SJSA1 (cell line): ENCODE results near the gene NUDT21. TPM values are rescaled to one million over a fixed set of nuclear protein-coding genes. Genes with fewer than 3 reads are reported as not detected.

Experiments
- DNase-seq, 2 experiments: peaks; one replicate each; pipeline ENCODE4 v3.0.0-alpha.2; 2015 to 2020; ENCODE audit warnings: low spot score in 2 of 2, low read depth in 1 of 2
- H3K27ac ChIP-seq: fragments of 250-450 bp; sonication (Bioruptor Pico); 2 replicates; pipeline ENCODE4 v1.5.1; 2020; ENCODE audit warnings: mild to moderate bottlenecking, moderate library complexity
- H3K27me3 ChIP-seq: fragments of 250-450 bp; sonication (Bioruptor Pico); replicated peaks from 2 replicates; pipeline ENCODE4 v1.5.1; 2020; ENCODE audit warnings: mild to moderate bottlenecking, moderate library complexity
- H3K36me3 ChIP-seq: fragments of 250-450 bp; sonication (Bioruptor Pico); 2 replicates; pipeline ENCODE4 v1.5.1; 2020; ENCODE audit warnings: mild to moderate bottlenecking
- H3K4me1 ChIP-seq: fragments of 250-450 bp; sonication (Bioruptor Pico); replicated peaks from 2 replicates; pipeline ENCODE4 v1.6.1; 2021; ENCODE audit warnings: mild to moderate bottlenecking
- H3K4me3 ChIP-seq: fragments of 250-450 bp; sonication (Bioruptor Pico); 2 replicates; pipeline ENCODE4 v1.5.1; 2020; ENCODE audit warnings: mild to moderate bottlenecking
- H3K9me3 ChIP-seq: fragments of 250-450 bp; sonication (Bioruptor Pico); replicated peaks from 2 replicates; pipeline ENCODE4 v1.5.1; 2020; ENCODE audit warnings: mild to moderate bottlenecking
- total RNA-seq: library from RNA; depleted of rRNA; stranded (reverse); fragments of >200 nt; shearing (Covaris generic); gene quantifications from 2 replicates; pipeline ENCODE4 v1.2.3, GENCODE V29; 2014

The NUDT21 gene
- total RNA-seq, 1 experiment from 2014 or later = 132 TPM

DNA sequence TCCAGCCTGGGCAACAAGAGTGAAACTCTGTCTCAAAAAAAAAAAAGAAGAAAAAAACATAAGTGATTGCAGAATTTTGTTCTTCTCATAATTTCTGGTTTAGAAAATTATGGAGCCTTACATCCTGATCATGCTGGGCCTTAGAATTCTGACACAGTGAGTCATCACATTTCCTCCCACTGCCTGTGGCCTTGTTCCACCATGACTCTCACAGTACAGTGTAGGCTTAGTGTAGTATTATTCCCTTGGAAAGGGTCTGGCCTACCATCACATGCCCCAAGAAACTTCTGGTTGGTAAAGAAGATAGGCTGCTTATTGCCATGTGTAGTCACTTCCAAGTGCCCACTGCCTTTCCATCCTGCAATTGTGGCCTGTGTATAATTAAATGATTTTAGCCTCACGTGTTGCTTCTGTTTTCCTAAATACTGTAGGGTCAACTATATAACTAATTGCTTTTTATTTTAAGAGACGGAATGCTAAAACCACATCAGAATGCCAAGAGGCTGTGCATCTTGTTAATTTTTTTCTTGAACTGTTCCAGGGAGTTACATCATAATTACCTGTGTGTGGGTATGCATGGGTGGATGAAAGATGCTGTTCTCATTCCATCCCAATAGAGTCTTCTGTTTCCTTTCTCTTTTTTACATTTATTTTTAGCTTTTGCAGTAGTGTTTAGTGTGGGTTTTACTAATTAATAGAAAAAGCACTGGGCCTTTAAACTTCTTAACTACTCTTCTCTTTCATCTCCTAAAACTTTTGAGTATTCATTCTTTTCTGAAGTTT, 26.2 kb upstream of the NUDT21 start:
- Histone ChIP-seq H3K27me3 (no peaks in the 10 kb centered on the region), H3K4me1 (peaks cover 10% of the 10 kb centered on the region), H3K27ac (peak overlapping the region; percentile 55), H3K36me3 (peaks cover 69% of the 10 kb centered on the region), H3K9me3 (no peaks in the 10 kb centered on the region), H3K4me3 (no peak overlapping the region)
- peak; percentile 32 to 50 for DNase-seq

DNA sequence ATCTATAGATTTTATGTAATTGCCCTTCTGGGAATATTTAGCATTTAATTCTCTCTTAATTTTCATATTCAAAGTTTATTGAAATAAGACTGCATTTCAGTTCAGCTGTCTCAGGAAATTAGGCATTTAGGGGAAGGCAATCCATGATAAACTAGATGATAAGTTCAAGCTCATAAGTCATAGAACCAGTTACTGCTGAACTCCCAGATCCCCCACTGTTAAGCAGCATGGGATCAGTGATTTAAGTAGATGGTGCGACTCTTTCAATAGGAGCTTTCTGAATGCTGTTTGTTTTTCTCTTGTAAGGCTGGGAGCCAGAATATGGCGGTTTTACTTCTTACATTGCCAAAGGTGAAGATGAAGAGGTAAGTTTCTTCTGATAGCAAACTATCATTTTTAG, 24.1 kb upstream of the NUDT21 start:
- H3K27ac ChIP-seq = no peak overlapping the region

DNA sequence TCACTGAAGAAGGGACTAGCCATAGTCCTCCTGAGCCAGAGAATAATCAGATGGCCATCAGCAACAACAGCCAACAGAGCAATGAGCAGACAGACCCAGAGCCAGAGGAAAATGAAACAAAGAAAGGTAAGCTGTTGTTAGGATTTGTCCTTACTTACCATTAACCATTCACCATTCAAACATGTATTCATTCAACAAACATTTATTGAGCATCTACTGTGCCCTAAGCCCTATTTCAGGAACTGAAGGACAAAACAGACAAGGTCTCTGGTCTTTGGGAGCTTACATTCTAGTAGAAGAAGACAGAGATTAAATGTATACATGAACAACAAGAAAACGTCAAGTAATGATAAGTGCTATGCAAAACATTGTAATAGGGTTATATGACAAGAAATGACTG, 19.5 kb upstream of the NUDT21 start:
- H3K27ac ChIP-seq = no peak overlapping the region
- no peaks in the 10 kb centered on the region for H3K27me3 ChIP-seq
- H3K4me3 ChIP-seq = no peak overlapping the region
- no peak for DNase-seq
- H3K36me3 ChIP-seq = peaks cover 93% of the 10 kb centered on the region
- no peaks in the 10 kb centered on the region for H3K4me1 ChIP-seq
- H3K9me3 ChIP-seq = no peaks in the 10 kb centered on the region

More for the DNA sequence above, 24.1 kb upstream of the NUDT21 start:
- Histone ChIP-seq H3K4me1 (peaks cover 10% of the 10 kb centered on the region), H3K9me3 (no peaks in the 10 kb centered on the region), H3K4me3 (no peak overlapping the region), H3K36me3 (peaks cover 88% of the 10 kb centered on the region), H3K27me3 (no peaks in the 10 kb centered on the region)
- no peak for DNase-seq

DNA sequence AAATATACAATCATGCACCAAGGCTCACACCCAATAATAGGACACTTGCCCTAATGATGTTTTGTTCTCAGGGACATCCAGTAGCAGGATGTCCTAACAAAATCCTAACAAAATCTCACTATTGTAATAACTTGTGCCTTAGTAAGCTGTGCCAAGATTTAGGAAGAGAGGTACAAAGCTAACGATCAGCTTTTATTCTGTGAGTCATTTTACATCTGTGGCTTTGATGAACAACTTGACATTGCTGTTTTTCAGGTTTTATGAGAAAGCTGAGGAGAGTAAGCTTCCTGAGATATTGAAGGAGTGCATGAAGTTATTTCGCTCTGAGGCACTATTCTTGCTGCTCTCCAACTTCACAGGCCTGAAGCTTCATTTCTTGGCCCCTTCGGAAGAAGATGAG, 19.1 kb upstream of the NUDT21 start:
- H3K27ac ChIP-seq = no peak overlapping the region
- DNase-seq = no peak

DNA sequence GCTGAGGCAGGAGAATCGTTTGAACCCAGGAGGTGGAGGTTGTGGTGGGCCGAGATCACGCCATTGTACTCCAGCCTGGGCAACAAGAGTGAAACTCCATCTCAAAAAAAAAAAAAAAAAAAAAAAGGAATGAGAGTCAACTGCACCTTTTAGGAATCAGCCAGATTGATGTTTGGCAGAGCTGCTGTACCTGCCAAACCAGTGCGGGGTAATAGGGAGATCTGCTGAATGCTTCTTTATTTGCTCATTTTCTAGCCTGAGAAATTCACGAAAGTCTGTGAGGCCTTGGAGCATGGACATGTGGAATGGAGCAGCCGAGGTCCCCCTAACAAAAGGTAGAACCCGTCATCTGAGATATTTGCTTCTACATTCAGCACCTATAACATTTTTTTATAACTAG, 18.6 kb upstream of the NUDT21 start:
- no peaks in the 10 kb centered on the region for H3K27me3 ChIP-seq
- H3K9me3 ChIP-seq = no peaks in the 10 kb centered on the region
- no peak for DNase-seq
- H3K4me1 ChIP-seq = no peaks in the 10 kb centered on the region
- no peak overlapping the region for H3K27ac ChIP-seq
- no peak overlapping the region for H3K4me3 ChIP-seq
- H3K36me3 ChIP-seq = peaks cover 93% of the 10 kb centered on the region

More for the DNA sequence above, 19.1 kb upstream of the NUDT21 start:
- Histone ChIP-seq H3K4me1 (no peaks in the 10 kb centered on the region), H3K27me3 (no peaks in the 10 kb centered on the region), H3K9me3 (no peaks in the 10 kb centered on the region), H3K4me3 (no peak overlapping the region), H3K36me3 (peaks cover 93% of the 10 kb centered on the region)

DNA sequence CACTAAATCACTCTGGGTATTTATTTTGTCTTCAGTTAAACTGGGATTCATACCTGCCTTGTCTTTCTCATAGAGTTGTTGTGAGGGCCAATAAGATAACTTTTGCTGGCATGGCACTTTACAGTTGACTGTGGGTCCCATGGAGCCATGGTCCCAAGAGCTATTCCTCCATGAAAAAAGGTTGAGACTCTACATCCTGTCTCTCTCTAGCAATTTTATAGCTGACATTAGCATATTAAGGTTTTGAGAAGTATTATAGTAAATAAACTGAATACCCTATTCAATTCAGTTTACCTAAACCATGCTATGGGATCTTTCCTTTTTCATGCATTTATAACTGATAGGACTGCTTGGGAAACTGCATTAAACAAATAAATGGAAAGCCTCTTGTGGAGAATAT, 17.7 kb upstream of the NUDT21 start:
- Histone ChIP-seq H3K27me3 (no peaks in the 10 kb centered on the region), H3K36me3 (peaks cover 95% of the 10 kb centered on the region), H3K9me3 (no peaks in the 10 kb centered on the region), H3K27ac (no peak overlapping the region), H3K4me3 (no peak overlapping the region), H3K4me1 (no peaks in the 10 kb centered on the region)
- no peak for DNase-seq

DNA sequence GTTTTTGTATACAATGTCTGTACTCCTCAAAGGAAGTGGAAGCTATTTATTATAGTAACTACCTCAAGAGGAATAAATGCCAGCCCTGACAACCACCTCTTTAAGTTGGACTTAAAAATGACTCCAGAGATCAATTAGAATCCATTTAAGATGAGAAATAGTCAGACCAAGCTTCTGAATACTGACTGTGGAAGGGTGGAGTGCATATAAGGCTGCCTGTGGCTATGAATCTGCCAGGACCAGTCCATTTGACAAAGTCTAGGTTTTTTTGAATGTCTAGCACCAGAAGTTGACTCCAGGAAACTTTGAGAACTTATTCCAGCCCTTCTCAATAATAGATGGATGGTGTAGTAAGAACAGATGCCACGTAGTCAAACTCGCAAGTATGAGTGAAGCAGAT, 15.2 kb upstream of the NUDT21 start:
- DNase-seq = no peak
- no peak overlapping the region for H3K27ac ChIP-seq
- no peaks in the 10 kb centered on the region for H3K4me1 ChIP-seq
- H3K4me3 ChIP-seq = no peak overlapping the region
- H3K9me3 ChIP-seq = no peaks in the 10 kb centered on the region
- no peaks in the 10 kb centered on the region for H3K27me3 ChIP-seq
- H3K36me3 ChIP-seq = peaks cover 86% of the 10 kb centered on the region

DNA sequence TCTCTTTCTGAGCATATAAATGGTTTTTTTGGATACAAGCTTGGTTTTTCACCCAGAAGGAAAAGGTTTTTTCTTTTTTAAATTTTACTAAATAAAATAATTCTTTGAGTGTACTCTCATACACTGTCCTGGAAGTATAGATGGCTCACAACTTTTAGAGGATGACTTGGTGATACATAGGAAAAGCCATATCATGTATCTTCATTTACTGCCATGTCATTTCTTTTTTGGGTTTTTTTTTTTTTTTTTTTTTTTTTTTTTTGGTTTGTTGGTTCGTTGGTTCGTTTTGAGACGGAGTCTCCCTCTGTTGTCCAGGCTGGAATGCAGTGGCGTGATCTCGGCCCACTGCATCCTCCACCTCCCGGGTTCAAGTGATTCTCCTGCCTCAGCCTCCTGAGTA, 12.0 kb upstream of the NUDT21 start:
- peaks cover 83% of the 10 kb centered on the region for H3K36me3 ChIP-seq
- no peak overlapping the region for H3K27ac ChIP-seq
- no peaks in the 10 kb centered on the region for H3K4me1 ChIP-seq
- no peaks in the 10 kb centered on the region for H3K9me3 ChIP-seq
- no peak overlapping the region for H3K4me3 ChIP-seq
- no peaks in the 10 kb centered on the region for H3K27me3 ChIP-seq
- DNase-seq = no peak

DNA sequence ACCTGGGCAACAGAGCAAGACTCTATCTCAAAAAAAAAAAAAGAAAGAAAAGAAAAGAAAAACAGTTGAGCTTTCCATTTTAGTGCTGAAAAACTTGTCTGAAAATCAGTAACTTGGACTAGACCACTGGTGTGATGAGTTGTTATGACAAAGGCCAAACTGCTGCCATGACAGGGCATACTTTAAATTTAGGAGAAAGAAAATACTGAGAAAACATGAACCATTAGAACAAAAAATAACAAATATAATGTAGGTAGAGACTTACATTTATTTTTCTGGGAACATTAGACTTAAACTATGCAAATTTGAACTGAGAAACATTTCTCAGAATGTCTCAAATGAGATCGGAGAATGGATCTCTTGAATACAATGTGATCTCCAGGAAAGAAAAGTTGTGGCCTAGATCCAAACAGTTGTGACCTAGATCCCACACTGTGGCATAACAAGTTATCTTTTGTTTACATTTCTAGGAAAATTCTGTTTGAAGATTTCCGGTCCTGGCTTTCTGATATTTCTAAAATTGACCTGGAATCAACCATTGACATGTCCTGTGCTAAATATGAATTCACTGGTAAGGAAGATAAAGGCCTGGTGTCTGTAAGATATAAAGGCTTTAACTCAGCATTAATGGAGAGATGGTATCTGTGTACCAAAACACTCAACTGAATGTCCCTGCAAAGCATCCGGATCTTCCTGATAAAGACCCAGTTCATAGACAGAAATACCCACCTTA, 11.1 kb upstream of the NUDT21 start:
- H3K4me3 ChIP-seq = no peak overlapping the region
- H3K9me3 ChIP-seq = no peaks in the 10 kb centered on the region
- H3K4me1 ChIP-seq = no peaks in the 10 kb centered on the region
- peaks cover 85% of the 10 kb centered on the region for H3K36me3 ChIP-seq
- DNase-seq = no peak
- H3K27me3 ChIP-seq = no peaks in the 10 kb centered on the region
- no peak overlapping the region for H3K27ac ChIP-seq

DNA sequence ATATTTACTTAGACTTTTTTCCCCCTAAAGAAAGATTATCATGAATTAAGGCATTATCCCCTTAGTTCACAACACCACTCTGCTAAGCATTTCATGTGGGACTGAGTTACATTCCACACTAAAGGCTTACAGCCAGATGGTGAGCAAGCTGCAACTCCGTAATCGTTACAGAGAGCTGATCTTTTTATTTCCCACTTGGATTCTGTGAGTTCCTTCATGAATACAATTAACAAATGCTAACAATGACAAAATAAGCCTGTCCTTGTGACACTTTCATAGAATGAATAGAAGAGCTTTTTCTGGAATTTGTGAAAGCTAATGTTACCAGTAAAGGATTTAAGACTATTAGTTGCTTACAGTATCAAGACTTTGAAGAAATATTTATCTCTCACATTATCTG, 9.0 kb upstream of the NUDT21 start:
- Histone ChIP-seq H3K9me3 (no peaks in the 10 kb centered on the region), H3K4me1 (no peaks in the 10 kb centered on the region), H3K27me3 (no peaks in the 10 kb centered on the region), H3K36me3 (peaks cover 85% of the 10 kb centered on the region), H3K27ac (no peak overlapping the region), H3K4me3 (no peak overlapping the region)
- DNase-seq = no peak

DNA sequence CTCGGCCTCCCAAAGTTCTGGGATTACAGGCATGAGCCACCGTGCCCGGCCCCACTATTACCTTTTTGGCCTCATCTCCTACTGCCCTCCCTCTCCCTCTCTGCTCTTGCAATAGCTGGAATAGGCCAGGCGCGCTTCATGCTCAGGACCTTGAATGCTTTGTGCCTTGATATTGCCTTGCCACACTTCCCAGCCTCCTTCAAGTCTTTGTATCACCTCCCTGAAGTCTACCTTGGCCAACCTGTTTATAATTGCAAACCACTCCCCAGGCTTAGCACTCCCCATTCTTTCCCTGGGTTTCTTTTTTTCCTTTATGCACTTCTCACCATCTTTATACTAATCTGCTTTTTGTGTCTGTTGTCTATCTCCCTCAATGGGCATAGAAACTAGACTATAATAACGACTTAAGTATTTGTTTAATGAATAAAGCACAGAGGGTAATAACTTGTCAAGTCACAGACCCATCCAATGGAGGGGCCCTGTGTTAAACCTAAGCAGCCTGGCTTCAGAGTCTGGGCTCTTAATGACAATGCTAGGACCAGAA, 6.9 kb upstream of the NUDT21 start:
- H3K27me3 ChIP-seq = no peaks in the 10 kb centered on the region
- peaks cover 88% of the 10 kb centered on the region for H3K36me3 ChIP-seq
- H3K27ac ChIP-seq = no peak overlapping the region
- H3K4me1 ChIP-seq = no peaks in the 10 kb centered on the region; the same call in 1 of the 2 replicates
- no peak for DNase-seq
- H3K9me3 ChIP-seq = no peaks in the 10 kb centered on the region
- no peak overlapping the region for H3K4me3 ChIP-seq

DNA sequence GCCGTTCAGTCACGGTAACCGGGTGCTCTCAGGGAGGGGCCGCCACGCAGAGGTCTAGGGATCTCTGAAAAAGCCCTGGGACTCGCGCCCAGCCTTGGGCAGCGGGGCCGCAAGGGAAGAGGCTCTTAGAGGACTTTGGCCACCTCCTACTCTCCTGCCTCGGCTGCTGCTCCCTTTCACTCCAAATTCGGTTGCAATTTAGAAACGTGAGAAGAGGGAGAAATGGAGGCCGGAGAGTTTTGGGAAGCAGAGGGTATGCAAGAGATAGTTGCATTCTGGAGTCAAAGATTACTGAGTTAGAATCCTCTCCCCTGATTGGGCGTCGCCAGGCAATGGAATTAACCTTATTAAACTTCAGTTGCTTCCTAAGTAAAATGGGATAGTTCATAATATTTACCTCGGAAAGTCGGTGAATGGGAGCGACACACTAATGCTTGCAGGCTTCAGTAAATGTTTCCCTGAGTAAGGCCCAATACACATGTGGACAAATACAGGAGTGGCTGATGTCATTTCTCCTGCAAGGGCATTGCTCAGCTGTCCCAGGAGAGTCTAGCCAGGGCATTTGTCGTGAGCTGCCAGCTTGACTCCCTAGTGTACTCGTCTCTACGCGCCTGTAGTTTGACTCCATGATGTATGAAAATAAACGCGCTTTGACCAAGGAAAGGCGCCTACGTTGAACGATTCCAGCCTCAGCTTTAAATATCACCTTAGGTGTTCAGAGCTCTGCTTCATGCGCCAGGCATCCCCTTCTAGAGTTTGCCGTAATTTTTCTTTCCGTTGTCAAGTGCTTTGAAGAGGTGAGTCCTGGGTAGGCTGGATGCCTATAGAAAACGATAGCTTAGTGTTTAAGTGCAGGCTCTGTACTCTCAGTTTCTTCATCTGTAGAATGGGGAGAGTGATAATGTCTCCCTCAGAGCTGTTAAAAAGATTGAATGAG, 889 bp upstream of the NUDT21 start:
- Histone ChIP-seq H3K4me3 (peak overlapping the region; percentile 83), H3K9me3 (no peaks in the 10 kb centered on the region), H3K27ac (peak overlapping the region; percentile 30), H3K36me3 (peaks cover 55% of the 10 kb centered on the region), H3K27me3 (no peaks in the 10 kb centered on the region), H3K4me1 (peaks cover 15% of the 10 kb centered on the region)
- DNase-seq = peak in 1 of 2 experiments; percentile 48

DNA sequence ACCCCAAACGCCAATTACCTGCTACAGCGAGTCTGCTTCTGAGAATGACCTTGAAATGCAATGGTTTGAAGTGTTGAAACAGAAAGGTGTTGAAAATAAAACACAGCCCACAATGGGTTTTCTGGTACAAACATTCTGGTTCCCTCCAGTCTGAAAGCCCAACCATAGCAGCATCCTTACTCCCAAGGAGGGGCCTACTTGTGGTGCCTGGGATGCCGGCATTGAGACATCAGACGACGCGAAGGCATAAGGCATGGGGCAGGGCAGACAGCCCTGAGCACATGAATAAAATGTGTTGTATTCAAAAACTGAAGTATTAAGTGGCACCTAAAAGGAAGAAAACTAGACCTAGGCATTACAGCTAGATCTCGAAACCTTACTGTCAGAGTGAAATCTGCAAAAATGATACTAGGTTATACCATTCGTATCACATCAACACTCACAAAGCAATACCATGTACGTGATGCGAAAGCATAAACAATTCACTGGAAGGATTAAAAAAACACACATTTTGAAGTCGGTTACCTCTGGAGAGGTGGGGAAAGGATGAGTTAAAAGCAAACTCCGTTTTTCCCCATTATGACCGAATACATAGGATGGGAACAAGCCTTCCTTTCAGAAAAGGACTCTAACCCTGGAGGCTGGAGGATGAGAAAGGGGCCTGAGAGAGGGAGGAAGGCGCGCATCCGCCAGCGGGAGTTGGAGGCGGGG, 702 bp downstream of the NUDT21 start:
- peak overlapping the region; percentile 83 for H3K4me3 ChIP-seq
- H3K4me1 ChIP-seq = peaks cover 15% of the 10 kb centered on the region
- no peaks in the 10 kb centered on the region for H3K9me3 ChIP-seq
- no peaks in the 10 kb centered on the region for H3K27me3 ChIP-seq
- H3K27ac ChIP-seq = peak overlapping the region; percentile 57
- H3K36me3 ChIP-seq = peaks cover 53% of the 10 kb centered on the region
- DNase-seq = peak in 1 of 2 experiments; percentile 18
